HepG2 (cell line): ENCODE measurements around the gene CCNH. TPM values are rescaled to one million over a fixed set of nuclear protein-coding genes. Genes with fewer than 3 reads are reported as not detected.

ENCODE experiments used
- AKAP8 ChIP-seq: sonication (generic); formaldehyde crosslinking; IDR thresholded peaks from 2 replicates; pipeline ENCODE4 v1.5.1; 2020; ENCODE audit warnings: mild to moderate bottlenecking, missing genetic modification reagents
- ATM ChIP-seq: fragments of 450-650 bp; IDR thresholded peaks from 2 replicates; pipeline ENCODE4 v1.7.1; 2017; ENCODE audit warnings: mild to moderate bottlenecking, borderline replicate concordance
- BATF2 ChIP-seq: sonication (generic); formaldehyde crosslinking; IDR thresholded peaks from 2 replicates; pipeline ENCODE4 v1.8.0; 2022; ENCODE audit warnings: mild to moderate bottlenecking, missing genetic modification reagents, moderate library complexity
- CBFB ChIP-seq: sonication (generic); formaldehyde crosslinking; IDR thresholded peaks from 2 replicates; pipeline ENCODE4 v1.4.0; 2020; ENCODE audit warnings: missing genetic modification reagents
- ELK4 ChIP-seq: sonication (generic); formaldehyde crosslinking; IDR thresholded peaks from 2 replicates; pipeline ENCODE4 v1.9.0; 2021; ENCODE audit warnings: missing genetic modification reagents, borderline replicate concordance
- HOXA9 ChIP-seq: sonication (generic); formaldehyde crosslinking; IDR thresholded peaks from 2 replicates; pipeline ENCODE4 v1.8.1; 2022; ENCODE audit warnings: missing genetic modification reagents, mild to moderate bottlenecking, moderate library complexity, borderline replicate concordance
- IRF9 ChIP-seq: sonication (generic); formaldehyde crosslinking; IDR thresholded peaks from 2 replicates; pipeline ENCODE4 v1.8.0; 2022; ENCODE audit warnings: missing genetic modification reagents, mild to moderate bottlenecking, borderline replicate concordance
- KAT7 ChIP-seq: IDR thresholded peaks from 2 replicates; pipeline ENCODE4 v1.6.1; 2018; ENCODE audit warnings: borderline replicate concordance, missing compliant biosample characterization
- KLF9 ChIP-seq: IDR thresholded peaks from 2 replicates; pipeline ENCODE4 v1.6.1; 2016; ENCODE audit warnings: low read depth
- MYNN ChIP-seq: sonication (generic); formaldehyde crosslinking; IDR thresholded peaks from 2 replicates; pipeline ENCODE4 v1.4.0; 2020; ENCODE audit warnings: mild to moderate bottlenecking, low read depth, missing genetic modification reagents
- NCOA1 ChIP-seq: sonication (generic); formaldehyde crosslinking; IDR thresholded peaks from 2 replicates; pipeline ENCODE4 v1.9.0; 2021; ENCODE audit warnings: missing genetic modification reagents
- NFE2L2 ChIP-seq: fragments of 150-350 bp; IDR thresholded peaks from 2 replicates; pipeline ENCODE4 v1.6.1; 2014; ENCODE audit warnings: low read length
- NR2F1 ChIP-seq, 2 experiments: fragments of 450-650 bp in 1 of 2; formaldehyde crosslinking in 1 of 2; IDR thresholded peaks; 2 replicates each; pipeline versions ENCODE4 v1.5.0 to v1.6.1; 2016 to 2020; ENCODE audit warnings: mild to moderate bottlenecking in 1 of 2, missing compliant biosample characterization in 1 of 2, missing genetic modification reagents in 1 of 2, moderate library complexity in 1 of 2
- NR2F2 ChIP-seq: IDR thresholded peaks from 2 replicates; pipeline ENCODE4 v1.6.1; 2012; ENCODE audit warnings: low read depth, inconsistent platforms, borderline replicate concordance
- POGZ ChIP-seq: sonication (generic); formaldehyde crosslinking; IDR thresholded peaks from 2 replicates; pipeline ENCODE4 v1.4.0; 2020; ENCODE audit warnings: mild to moderate bottlenecking, missing genetic modification reagents
- SRSF1 ChIP-seq: fragments of 200-400 bp; formaldehyde crosslinking; optimal IDR thresholded peaks from 2 replicates; pipeline ENCODE3; 2017; ENCODE audit warnings: mild to moderate bottlenecking, low read depth, low read length, moderate library complexity
- ZNF143 ChIP-seq: sonication (generic); formaldehyde crosslinking; IDR thresholded peaks from 2 replicates; pipeline ENCODE4 v1.4.0; 2020; ENCODE audit warnings: missing genetic modification reagents
- ZNF33A ChIP-seq: sonication (generic); formaldehyde crosslinking; IDR thresholded peaks from 2 replicates; pipeline ENCODE4 v1.5.1; 2020; ENCODE audit warnings: missing genetic modification reagents, mild to moderate bottlenecking, moderate library complexity, borderline replicate concordance
- ZNF580 ChIP-seq: IDR thresholded peaks from 2 replicates; pipeline ENCODE4 v1.6.1; 2016; ENCODE audit warnings: low read depth, borderline replicate concordance
- ZNF605 ChIP-seq: sonication (generic); formaldehyde crosslinking; IDR thresholded peaks from 2 replicates; pipeline ENCODE4 v1.8.0; 2022; ENCODE audit warnings: mild to moderate bottlenecking, missing genetic modification reagents
- ZNF609 ChIP-seq: sonication (generic); formaldehyde crosslinking; IDR thresholded peaks from 2 replicates; pipeline ENCODE4 v1.4.0; 2020; ENCODE audit warnings: mild to moderate bottlenecking, missing genetic modification reagents, borderline replicate concordance
- polyA plus RNA-seq, 8 experiments: library from polyadenylated mRNA; depleted of rRNA in 3 of 8; stranded (reverse) in 7 of 8; unstranded in 1 of 8; fragments of >200 nt; fragmentation: Illumina TruSeq in 4 of 8; extraction: Trizol in 4 of 8; gene quantifications; 2 replicates each; pipeline versions ENCODE4 v1.2.1 to v1.2.3, GENCODE V29; 2011 to 2016; ENCODE audit warnings: low read depth in 4 of 8, missing spikeins in 1 of 8, mixed read lengths in 1 of 8; ENCODE audit not compliant: insufficient read depth in 1 of 8
- total RNA-seq, 5 experiments: library from RNA; depleted of rRNA; stranded (reverse); fragments of >200 nt; fragmentation: Illumina TruSeq; extraction: Trizol; gene quantifications; 2 replicates each; pipeline ENCODE4 v1.2.3, GENCODE V29; 2016; ENCODE audit warnings: low read depth in 1 of 5

Gene CCNH
- total and polyA plus RNA-seq, 2 of the 13 experiments (the other 11 are each of a cell fraction or from before 2014, with no cell fraction given): 42.5 to 94.3 TPM

GRCh38 chr5:87411973-87412629 lies 629 bp downstream of the CCNH start (continued):
- TF ChIP-seq ZNF609 (CRISPR knock-in tag) (no peak), POGZ (CRISPR knock-in tag) (no peak), ATM (no peak), ZNF580 (CRISPR knock-in tag) (peak; percentile 56; the same call in 1 of the 2 replicates), NCOA1 (CRISPR knock-in tag) (peak; percentile 37; the same call in 1 of the 2 replicates), NFE2L2 (no peak), ZNF33A (CRISPR knock-in tag) (no peak), BATF2 (CRISPR knock-in tag) (no peak), AKAP8 (CRISPR knock-in tag) (0 out of 2 replicates have a peak, but pooled peaks have one; percentile 16), HOXA9 (CRISPR knock-in tag) (no peak), NR2F2 (no peak), ZNF605 (CRISPR knock-in tag) (peak; percentile 93; the same call in 1 of the 2 replicates), ZNF143 (CRISPR knock-in tag) (peak; percentile 51; the same call in 1 of the 2 replicates), IRF9 (CRISPR knock-in tag) (0 out of 2 replicates have a peak, but pooled peaks have one; percentile 7), ELK4 (CRISPR knock-in tag) (no peak), MYNN (CRISPR knock-in tag) (no peak), KLF9 (CRISPR knock-in tag) (0 out of 2 replicates have a peak, but pooled peaks have one; percentile 27), KAT7 (peak; percentile 84), SRSF1 (peak; percentile 72), CBFB (no peak), NR2F1 (CRISPR knock-in tag; IDR thresholded peaks at IDR 0.05) (no peak)
